HCT116 (cell line): Measurements from ENCODE around the gene FPR2.
A peak's percentile ranks its signal among the peaks of the same experiment; 100 is the strongest.

ENCODE experiments used
- CTCF ChIP-seq, 3 experiments: fragments of 200-600 bp in 1 of 3; sonication (generic) in 1 of 3; IDR thresholded peaks in 2 of 3; conservative IDR thresholded peaks in 1 of 3; 2 replicates each; pipeline ENCODE4 v1.5.1; 2012 to 2017; ENCODE audit warnings: low read depth in 2 of 3, low read length in 2 of 3, antibody characterized with exemption in 1 of 3, borderline replicate concordance in 1 of 3, control low read depth in 1 of 3, mild to moderate bottlenecking in 1 of 3, mixed read lengths in 1 of 3, mixed run types in 1 of 3, moderate library complexity in 1 of 3; ENCODE audit not compliant: insufficient read depth in 1 of 3
- EZH2phosphoT487 ChIP-seq: fragments of 200-600 bp; IDR thresholded peaks from 2 replicates; pipeline ENCODE4 v1.6.1; 2018; ENCODE audit warnings: antibody characterized with exemption, borderline replicate concordance
- POLR2A ChIP-seq: IDR thresholded peaks from 2 replicates; pipeline ENCODE4 v1.7.0; 2011; ENCODE audit warnings: borderline replicate concordance; ENCODE audit not compliant: insufficient read depth, insufficient read length; ENCODE audit errors: extremely low read depth
- POLR2AphosphoS5 ChIP-seq: IDR thresholded peaks from 2 replicates; pipeline ENCODE4 v1.6.1; 2011; ENCODE audit warnings: mild to moderate bottlenecking, low read depth, low read length, moderate library complexity
- RAD21 ChIP-seq: IDR thresholded peaks from 2 replicates; pipeline ENCODE4 v1.6.1; 2012; ENCODE audit warnings: low read depth, mild to moderate bottlenecking
- YY1 ChIP-seq: IDR thresholded peaks from 2 replicates; pipeline ENCODE4 v1.6.1; 2011; ENCODE audit warnings: low read length, low read depth, moderate library complexity, mild to moderate bottlenecking; ENCODE audit not compliant: insufficient replicate concordance; ENCODE audit errors: extremely low read depth

- TF ChIP-seq CTCF (IDR thresholded peaks at IDR 0.05 in 2 of 3, conservative IDR thresholded peaks at IDR 0.05 in 1 of 3; ENCODE audit: borderline replicate concordance in 1 of 3, insufficient read depth in 1 of 3, low read depth in 2 of 3, low read length in 2 of 3) (peak; percentile 10 to 28 (median 13); a peak in 2 of 6 replicates), POLR2A (no peak), EZH2phosphoT487 (no peak), POLR2AphosphoS5 (no peak), YY1 (no peak), RAD21 (peak; percentile 35; the same call in 1 of the 2 replicates)
Observed at GRCh38 chr19:51810223-51810622, 49.2 kb downstream of the FPR2 start.
